GM12878 (cell line): ENCODE results near the gene CCDC97. TPM values are rescaled to one million over a fixed set of nuclear protein-coding genes. Genes with fewer than 3 reads are reported as not detected.

Source experiments
- BRCA1 ChIP-seq: IDR thresholded peaks from 2 replicates; pipeline ENCODE4 v1.6.1; 2011; ENCODE audit warnings: low read depth, low read length, improper control_type of control experiment
- CBX3 ChIP-seq: fragments of 200-600 bp; sonication (generic); IDR thresholded peaks from 2 replicates; pipeline ENCODE4 v1.6.1; 2016; ENCODE audit warnings: low read depth, borderline replicate concordance
- IKZF1 ChIP-seq: fragments of 450-650 bp; conservative IDR thresholded peaks from 2 replicates; pipeline ENCODE4 v1.6.1; 2017; ENCODE audit warnings: antibody characterized with exemption, mild to moderate bottlenecking
- KAT2A ChIP-seq: conservative IDR thresholded peaks from 2 replicates; pipeline ENCODE4 v1.6.1; 2011; ENCODE audit warnings: low read depth, low read length; ENCODE audit not compliant: control insufficient read depth
- MYC ChIP-seq: IDR thresholded peaks from 2 replicates; pipeline ENCODE4 v1.6.1; 2011; ENCODE audit warnings: mild to moderate bottlenecking, low read length, moderate library complexity, inconsistent platforms; ENCODE audit not compliant: insufficient read depth, insufficient replicate concordance, insufficient read length, severe bottlenecking
- PAX5 ChIP-seq: IDR thresholded peaks from 2 replicates; pipeline ENCODE4 v1.6.1; 2011; ENCODE audit warnings: low read depth, low read length, borderline replicate concordance
- RAD21 ChIP-seq: IDR thresholded peaks from 2 replicates; pipeline ENCODE4 v1.6.1; 2011; ENCODE audit warnings: mild to moderate bottlenecking, low read depth, low read length, moderate library complexity; ENCODE audit not compliant: insufficient read depth
- RAD51 ChIP-seq: fragments of 450-650 bp; IDR thresholded peaks from 2 replicates; pipeline ENCODE4 v1.6.1; 2016; ENCODE audit warnings: moderate library complexity, mild to moderate bottlenecking, inconsistent platforms
- RUNX3 ChIP-seq: IDR thresholded peaks from 2 replicates; pipeline ENCODE4 v1.6.1; 2012; ENCODE audit warnings: low read length, inconsistent platforms
- SIN3A ChIP-seq: IDR thresholded peaks from 2 replicates; pipeline ENCODE4 v1.6.1; 2012; ENCODE audit warnings: low read depth, low read length, improper control_type of control experiment
- SIX5 ChIP-seq: IDR thresholded peaks from 2 replicates; pipeline ENCODE4 v1.6.1; 2011; ENCODE audit warnings: mild to moderate bottlenecking, low read depth, low read length, moderate library complexity; ENCODE audit not compliant: severe bottlenecking
- SREBF1 ChIP-seq: IDR thresholded peaks from 2 replicates; pipeline ENCODE4 v1.6.1; 2012; ENCODE audit warnings: mild to moderate bottlenecking, low read length
- TAF1 ChIP-seq: IDR thresholded peaks from 2 replicates; pipeline ENCODE4 v1.6.1; 2011; ENCODE audit warnings: mild to moderate bottlenecking, low read depth, low read length, borderline replicate concordance
- YBX1 ChIP-seq: fragments of 450-650 bp; IDR thresholded peaks from 2 replicates; pipeline ENCODE4 v1.6.1; 2016; ENCODE audit warnings: antibody characterized with exemption
- polyA plus RNA-seq, 11 experiments: library from polyadenylated mRNA; depleted of rRNA in 4 of 11; unstranded in 6 of 11; stranded (reverse) in 5 of 11; fragments of >200 nt; fragmentation: Nextera tagmentation in 4 of 11; fragmentation: Illumina TruSeq in 1 of 11; extraction: Ambion mirVana in 4 of 11; extraction: Trizol in 1 of 11; gene quantifications; 1 replicate in 1 of 11; 2 replicates in 10 of 11; pipeline versions ENCODE4 v1.2.1 to v1.2.3, GENCODE V29; 2011 to 2016; ENCODE audit warnings: inconsistent platforms in 2 of 11, missing spikeins in 2 of 11, low read depth in 1 of 11
- total RNA-seq, 4 experiments: library from RNA; depleted of rRNA in 3 of 4; stranded (reverse); fragments of >200 nt in 3 of 4; fragmentation: Illumina TruSeq in 1 of 4; extraction: Trizol in 1 of 4; gene quantifications; 2 replicates each; pipeline versions ENCODE4 v1.2.1 to v1.2.3, GENCODE V29; 2013 to 2021
- TF ChIP-seq, protein P1 (sequence below): fragments of 450-650 bp; IDR thresholded peaks from 2 replicates; pipeline ENCODE4 v1.6.1; 2017; ENCODE audit warnings: antibody characterized with exemption, mild to moderate bottlenecking, moderate library complexity
- TF ChIP-seq, protein P2 (sequence below): IDR thresholded peaks from 2 replicates; pipeline ENCODE4 v1.6.1; 2012; ENCODE audit warnings: low read depth, low read length, improper control_type of control experiment
- TF ChIP-seq, protein P3 (sequence below): fragments of 450-650 bp; IDR thresholded peaks from 2 replicates; pipeline ENCODE4 v1.6.1; 2017; ENCODE audit warnings: mild to moderate bottlenecking, moderate library complexity
- TF ChIP-seq, protein P4 (sequence below): fragments of 450-650 bp; IDR thresholded peaks from 2 replicates; pipeline ENCODE4 v1.6.1; 2018; ENCODE audit warnings: mild to moderate bottlenecking, low read depth, moderate library complexity; ENCODE audit not compliant: partially characterized antibody
- TF ChIP-seq, protein P5 (sequence below): IDR thresholded peaks from 2 replicates; pipeline ENCODE4 v1.6.1; 2011; ENCODE audit warnings: mild to moderate bottlenecking, low read depth, low read length, moderate library complexity; ENCODE audit not compliant: insufficient replicate concordance

CCDC97 gene
- total and polyA plus RNA-seq, 10 of the 15 experiments (the other 5 are each of a cell fraction or from before 2014, with no cell fraction given), result 1.8 to 34.1 (median 18.8) TPM

DNA sequence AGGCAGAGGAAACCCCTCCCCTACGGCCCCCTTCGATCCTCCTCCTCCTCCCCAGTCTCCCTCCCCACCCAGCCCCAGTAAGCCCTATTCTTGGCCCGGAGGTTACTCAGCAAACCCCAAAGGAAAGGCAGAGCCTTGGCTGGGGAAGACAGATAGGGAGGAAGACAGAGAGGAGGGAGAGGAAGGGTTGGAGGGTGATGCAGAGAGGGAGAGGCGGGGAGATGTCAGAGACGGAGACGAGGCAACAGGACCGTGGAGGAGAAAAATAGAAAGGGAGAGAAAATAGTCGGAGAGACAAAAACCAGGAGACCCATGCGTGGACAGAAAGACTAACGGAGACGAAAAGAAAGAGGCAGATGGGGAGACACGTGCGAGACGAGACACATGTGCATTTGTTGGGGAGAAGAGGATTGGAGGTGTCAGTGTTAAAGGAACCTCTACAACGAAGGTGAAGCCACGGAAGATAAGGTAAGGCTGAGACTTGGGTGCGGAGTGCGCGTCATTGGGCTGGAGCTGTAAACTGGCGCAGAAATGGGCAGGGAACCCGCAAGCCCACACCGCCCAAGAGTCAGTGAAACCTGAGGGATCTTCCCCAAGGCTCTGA, 40.9 kb downstream of the CCDC97 start (continued):
- TF ChIP-seq, protein P1, sequence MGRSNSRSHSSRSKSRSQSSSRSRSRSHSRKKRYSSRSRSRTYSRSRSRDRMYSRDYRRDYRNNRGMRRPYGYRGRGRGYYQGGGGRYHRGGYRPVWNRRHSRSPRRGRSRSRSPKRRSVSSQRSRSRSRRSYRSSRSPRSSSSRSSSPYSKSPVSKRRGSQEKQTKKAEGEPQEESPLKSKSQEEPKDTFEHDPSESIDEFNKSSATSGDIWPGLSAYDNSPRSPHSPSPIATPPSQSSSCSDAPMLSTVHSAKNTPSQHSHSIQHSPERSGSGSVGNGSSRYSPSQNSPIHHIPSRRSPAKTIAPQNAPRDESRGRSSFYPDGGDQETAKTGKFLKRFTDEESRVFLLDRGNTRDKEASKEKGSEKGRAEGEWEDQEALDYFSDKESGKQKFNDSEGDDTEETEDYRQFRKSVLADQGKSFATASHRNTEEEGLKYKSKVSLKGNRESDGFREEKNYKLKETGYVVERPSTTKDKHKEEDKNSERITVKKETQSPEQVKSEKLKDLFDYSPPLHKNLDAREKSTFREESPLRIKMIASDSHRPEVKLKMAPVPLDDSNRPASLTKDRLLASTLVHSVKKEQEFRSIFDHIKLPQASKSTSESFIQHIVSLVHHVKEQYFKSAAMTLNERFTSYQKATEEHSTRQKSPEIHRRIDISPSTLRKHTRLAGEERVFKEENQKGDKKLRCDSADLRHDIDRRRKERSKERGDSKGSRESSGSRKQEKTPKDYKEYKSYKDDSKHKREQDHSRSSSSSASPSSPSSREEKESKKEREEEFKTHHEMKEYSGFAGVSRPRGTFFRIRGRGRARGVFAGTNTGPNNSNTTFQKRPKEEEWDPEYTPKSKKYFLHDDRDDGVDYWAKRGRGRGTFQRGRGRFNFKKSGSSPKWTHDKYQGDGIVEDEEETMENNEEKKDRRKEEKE, result no peak
- TF ChIP-seq SIN3A (no peak), SIX5 (no peak), BRCA1 (no peak), MYC (no peak), PAX5 (no peak), SREBF1 (no peak), RAD21 (no peak), CBX3 (no peak), RAD51 (no peak), TAF1 (no peak), KAT2A (no peak), RUNX3 (0 out of 2 replicates have a peak, but pooled peaks have one; percentile 3), YBX1 (no peak), IKZF1 (no peak)
- TF ChIP-seq, protein P2, sequence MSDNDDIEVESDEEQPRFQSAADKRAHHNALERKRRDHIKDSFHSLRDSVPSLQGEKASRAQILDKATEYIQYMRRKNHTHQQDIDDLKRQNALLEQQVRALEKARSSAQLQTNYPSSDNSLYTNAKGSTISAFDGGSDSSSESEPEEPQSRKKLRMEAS, result no peak
- TF ChIP-seq, protein P3, sequence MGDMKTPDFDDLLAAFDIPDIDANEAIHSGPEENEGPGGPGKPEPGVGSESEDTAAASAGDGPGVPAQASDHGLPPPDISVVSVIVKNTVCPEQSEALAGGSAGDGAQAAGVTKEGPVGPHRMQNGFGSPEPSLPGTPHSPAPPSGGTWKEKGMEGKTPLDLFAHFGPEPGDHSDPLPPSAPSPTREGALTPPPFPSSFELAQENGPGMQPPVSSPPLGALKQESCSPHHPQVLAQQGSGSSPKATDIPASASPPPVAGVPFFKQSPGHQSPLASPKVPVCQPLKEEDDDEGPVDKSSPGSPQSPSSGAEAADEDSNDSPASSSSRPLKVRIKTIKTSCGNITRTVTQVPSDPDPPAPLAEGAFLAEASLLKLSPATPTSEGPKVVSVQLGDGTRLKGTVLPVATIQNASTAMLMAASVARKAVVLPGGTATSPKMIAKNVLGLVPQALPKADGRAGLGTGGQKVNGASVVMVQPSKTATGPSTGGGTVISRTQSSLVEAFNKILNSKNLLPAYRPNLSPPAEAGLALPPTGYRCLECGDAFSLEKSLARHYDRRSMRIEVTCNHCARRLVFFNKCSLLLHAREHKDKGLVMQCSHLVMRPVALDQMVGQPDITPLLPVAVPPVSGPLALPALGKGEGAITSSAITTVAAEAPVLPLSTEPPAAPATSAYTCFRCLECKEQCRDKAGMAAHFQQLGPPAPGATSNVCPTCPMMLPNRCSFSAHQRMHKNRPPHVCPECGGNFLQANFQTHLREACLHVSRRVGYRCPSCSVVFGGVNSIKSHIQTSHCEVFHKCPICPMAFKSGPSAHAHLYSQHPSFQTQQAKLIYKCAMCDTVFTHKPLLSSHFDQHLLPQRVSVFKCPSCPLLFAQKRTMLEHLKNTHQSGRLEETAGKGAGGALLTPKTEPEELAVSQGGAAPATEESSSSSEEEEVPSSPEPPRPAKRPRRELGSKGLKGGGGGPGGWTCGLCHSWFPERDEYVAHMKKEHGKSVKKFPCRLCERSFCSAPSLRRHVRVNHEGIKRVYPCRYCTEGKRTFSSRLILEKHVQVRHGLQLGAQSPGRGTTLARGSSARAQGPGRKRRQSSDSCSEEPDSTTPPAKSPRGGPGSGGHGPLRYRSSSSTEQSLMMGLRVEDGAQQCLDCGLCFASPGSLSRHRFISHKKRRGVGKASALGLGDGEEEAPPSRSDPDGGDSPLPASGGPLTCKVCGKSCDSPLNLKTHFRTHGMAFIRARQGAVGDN, result no peak
- TF ChIP-seq, protein P4, sequence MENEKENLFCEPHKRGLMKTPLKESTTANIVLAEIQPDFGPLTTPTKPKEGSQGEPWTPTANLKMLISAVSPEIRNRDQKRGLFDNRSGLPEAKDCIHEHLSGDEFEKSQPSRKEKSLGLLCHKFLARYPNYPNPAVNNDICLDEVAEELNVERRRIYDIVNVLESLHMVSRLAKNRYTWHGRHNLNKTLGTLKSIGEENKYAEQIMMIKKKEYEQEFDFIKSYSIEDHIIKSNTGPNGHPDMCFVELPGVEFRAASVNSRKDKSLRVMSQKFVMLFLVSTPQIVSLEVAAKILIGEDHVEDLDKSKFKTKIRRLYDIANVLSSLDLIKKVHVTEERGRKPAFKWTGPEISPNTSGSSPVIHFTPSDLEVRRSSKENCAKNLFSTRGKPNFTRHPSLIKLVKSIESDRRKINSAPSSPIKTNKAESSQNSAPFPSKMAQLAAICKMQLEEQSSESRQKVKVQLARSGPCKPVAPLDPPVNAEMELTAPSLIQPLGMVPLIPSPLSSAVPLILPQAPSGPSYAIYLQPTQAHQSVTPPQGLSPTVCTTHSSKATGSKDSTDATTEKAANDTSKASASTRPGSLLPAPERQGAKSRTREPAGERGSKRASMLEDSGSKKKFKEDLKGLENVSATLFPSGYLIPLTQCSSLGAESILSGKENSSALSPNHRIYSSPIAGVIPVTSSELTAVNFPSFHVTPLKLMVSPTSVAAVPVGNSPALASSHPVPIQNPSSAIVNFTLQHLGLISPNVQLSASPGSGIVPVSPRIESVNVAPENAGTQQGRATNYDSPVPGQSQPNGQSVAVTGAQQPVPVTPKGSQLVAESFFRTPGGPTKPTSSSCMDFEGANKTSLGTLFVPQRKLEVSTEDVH, result no peak
- TF ChIP-seq, protein P5, sequence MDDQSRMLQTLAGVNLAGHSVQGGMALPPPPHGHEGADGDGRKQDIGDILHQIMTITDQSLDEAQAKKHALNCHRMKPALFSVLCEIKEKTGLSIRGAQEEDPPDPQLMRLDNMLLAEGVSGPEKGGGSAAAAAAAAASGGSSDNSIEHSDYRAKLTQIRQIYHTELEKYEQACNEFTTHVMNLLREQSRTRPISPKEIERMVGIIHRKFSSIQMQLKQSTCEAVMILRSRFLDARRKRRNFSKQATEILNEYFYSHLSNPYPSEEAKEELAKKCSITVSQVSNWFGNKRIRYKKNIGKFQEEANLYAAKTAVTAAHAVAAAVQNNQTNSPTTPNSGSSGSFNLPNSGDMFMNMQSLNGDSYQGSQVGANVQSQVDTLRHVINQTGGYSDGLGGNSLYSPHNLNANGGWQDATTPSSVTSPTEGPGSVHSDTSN, result no peak
